Right cardiac atrium (tissue), 5 donors: ENCODE results near the gene STIL. TPM values are rescaled to one million over a fixed set of nuclear protein-coding genes. Genes with fewer than 3 reads are reported as not detected.
"Not testable (repeated sequence)": the region's sequence is repeated elsewhere in the genome, so short reads cannot be mapped to it uniquely, and the experiment has no call there.

Experiments
- ATAC-seq, 2 donors: fragments of 200-7000 bp; cut with Tn5 transposase; one replicate each; pipeline versions ENCODE4 v1.8.0 to v1.9.1; 2020; ENCODE audit warnings: moderate library complexity in 2 of 2, mild to moderate bottlenecking in 1 of 2
- DNase-seq, 3 donors: peaks; one replicate each; pipeline ENCODE4 v3.0.0-alpha.2; 2020
- H3K27ac ChIP-seq: one replicate; pipeline ENCODE4 v1.5.1; 2013; ENCODE audit warnings: mild to moderate bottlenecking, low read length, control low read depth, moderate library complexity
- H3K27me3 ChIP-seq: one replicate; pipeline ENCODE4 v1.6.1; 2013; ENCODE audit not compliant: control insufficient read depth, insufficient read depth
- H3K4me1 ChIP-seq: one replicate; pipeline ENCODE4 v1.6.1; 2013; ENCODE audit warnings: low read length; ENCODE audit not compliant: control insufficient read depth, insufficient read depth
- H3K4me3 ChIP-seq: one replicate; pipeline ENCODE4 v1.5.1; 2013; ENCODE audit warnings: low read length, control low read depth
- H3K9me3 ChIP-seq: one replicate; pipeline ENCODE4 v1.6.1; 2013; ENCODE audit warnings: low read length; ENCODE audit not compliant: control insufficient read depth
- WGBS: extraction: QIAGEN DNeasy Blood & Tissue Kit; methylation state at CpG from one replicate; pipeline ENCODE4 v1.1.7; 2013; 5-methylcytosine and 5-hydroxymethylcytosine counted together
- intact Hi-C, 4 donors: fragments of 100-400 bp; cut with DNase I; formaldehyde crosslinking; loops; one replicate each; pipeline versions ENCODE4 v1.11.0 to v1.14.0; 2022 to 2023
- polyA plus RNA-seq: library from polyadenylated mRNA; stranded (reverse); fragments of 200-250 nt; gene quantifications from one replicate; pipeline ENCODE4 v1.2.3, GENCODE V29; 2013
- total RNA-seq, 4 donors: library from RNA; stranded (reverse); fragmentation: NEBNext Ultra II Directional; extraction: Animal tissue kit (Norgen Biotek cat#: 25700); gene quantifications; one replicate each; pipeline ENCODE4 v1.2.1, GENCODE V29; 2021
- donor health status: healthy with polysubstance abuse.
- donor health status: DM: no; HTN: yes; CAD: no.
- donor health status: DM: no; HTN: no; CAD: no.
- donor health status: DM: no; HTN: yes; CAD: no; lungs with severe emphysema.
- donor health status: DM: yes; HTN: yes; CAD: no.

Gene STIL
- total and polyA plus RNA-seq, 5 donors: 0.27 to 0.94 (median 0.88) TPM

DNA sequence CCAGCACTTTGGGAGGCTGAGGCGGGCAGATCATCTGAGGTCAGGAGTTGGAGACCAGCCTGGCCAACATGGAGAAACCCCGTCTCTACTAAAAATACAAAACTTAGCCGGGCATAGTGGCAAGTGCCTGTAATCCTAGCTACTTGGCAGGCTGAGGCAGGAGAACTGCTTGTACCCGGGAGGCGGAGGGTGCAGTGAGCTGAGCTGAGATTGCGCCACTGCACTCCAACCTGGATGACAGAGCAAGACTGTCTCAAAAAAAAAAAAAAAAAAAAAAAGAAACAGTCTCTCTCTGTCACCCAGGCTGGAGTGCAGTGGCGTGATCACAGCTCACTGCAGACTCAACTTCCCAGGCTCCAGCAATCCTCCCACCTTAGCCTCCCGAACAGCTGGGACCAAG lies 48.4 kb downstream of the STIL start:
- not testable (repeated sequence) for H3K27ac ChIP-seq, H3K4me1 ChIP-seq, ATAC-seq, DNase-seq, H3K27me3 ChIP-seq, H3K4me3 ChIP-seq, H3K9me3 ChIP-seq
- 95% methylated on average over 8 of the region's 8 CpGs for WGBS
- intact Hi-C loops: loop anchor here in 1 of 4 donors (10.0 kb wide), 1 partner anchor 81 kb away; no protein-coding TSS in a partner anchor

DNA sequence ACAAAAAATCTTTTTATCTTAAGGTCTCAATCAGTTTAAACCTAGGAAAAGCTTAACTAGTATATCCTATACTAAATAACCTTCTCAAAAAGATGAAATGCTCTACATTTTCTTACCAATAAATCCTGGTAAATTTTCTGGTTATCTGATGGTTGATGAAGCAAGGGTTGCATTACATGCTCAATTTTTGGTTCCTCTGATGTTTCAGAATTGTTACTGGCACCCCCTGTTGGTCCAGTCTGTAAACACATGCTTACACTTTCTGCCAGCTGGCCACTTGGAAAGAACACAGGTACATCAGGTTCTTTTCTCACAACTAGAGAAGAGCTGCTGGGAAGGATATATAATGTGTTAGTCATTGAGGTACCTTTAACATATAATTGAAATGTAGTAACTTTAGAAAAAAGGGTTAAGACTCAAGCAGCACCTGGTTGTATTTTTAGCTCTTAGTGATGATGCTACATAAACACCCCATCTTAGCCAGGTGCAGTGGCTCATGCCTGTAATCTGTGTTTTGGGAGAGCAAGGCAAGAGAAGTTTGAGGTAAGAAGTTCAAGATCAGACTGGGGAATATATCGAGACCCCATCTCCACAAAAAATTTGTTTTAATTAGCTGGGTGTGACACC lies 51.0 kb downstream of the STIL start:
- Histone ChIP-seq H3K4me3 (no peak overlapping the region), H3K4me1 (no peaks in the 10 kb centered on the region), H3K27me3 (no peaks in the 10 kb centered on the region), H3K27ac (no peak overlapping the region), H3K9me3 (no peaks in the 10 kb centered on the region)
- intact Hi-C loops: loop anchor here in 2 of 4 donors (2.0 to 10.0 kb wide), 2 partner anchors 70 to 78 kb away; no protein-coding TSS in a partner anchor
- 96% methylated on average over 1 of the region's 1 CpG for WGBS
- ATAC-seq (peak in 1 of 2 donors; percentile 53), DNase-seq (peak in 1 of 3 donors; percentile 20)

DNA sequence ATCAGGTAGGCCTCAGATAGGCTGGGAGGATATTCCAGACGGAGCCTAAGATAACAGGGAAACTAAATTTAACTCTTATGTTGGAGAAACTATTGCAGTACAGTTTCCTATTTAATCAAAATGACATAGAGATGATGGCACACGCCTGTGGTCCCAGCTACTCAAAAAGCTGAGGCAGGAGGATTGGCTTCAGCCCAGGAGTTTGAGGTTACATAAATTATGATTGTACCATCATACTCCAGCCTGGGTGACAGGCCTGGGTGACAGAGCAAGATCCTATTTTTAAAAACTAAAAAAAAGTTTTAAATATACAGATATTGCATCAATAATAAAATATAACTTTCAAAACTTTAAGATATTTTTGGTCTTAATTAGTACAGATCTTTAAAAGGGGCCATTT lies 56.7 kb downstream of the STIL start:
- no peak for DNase-seq
- WGBS: 57% methylated on average over 2 of the region's 2 CpGs
- Histone ChIP-seq H3K4me1 (no peaks in the 10 kb centered on the region), H3K27ac (no peak overlapping the region), H3K27me3 (no peaks in the 10 kb centered on the region), H3K4me3 (no peak overlapping the region), H3K9me3 (no peaks in the 10 kb centered on the region)
- intact Hi-C loops: no loop called here
- no peak for ATAC-seq

DNA sequence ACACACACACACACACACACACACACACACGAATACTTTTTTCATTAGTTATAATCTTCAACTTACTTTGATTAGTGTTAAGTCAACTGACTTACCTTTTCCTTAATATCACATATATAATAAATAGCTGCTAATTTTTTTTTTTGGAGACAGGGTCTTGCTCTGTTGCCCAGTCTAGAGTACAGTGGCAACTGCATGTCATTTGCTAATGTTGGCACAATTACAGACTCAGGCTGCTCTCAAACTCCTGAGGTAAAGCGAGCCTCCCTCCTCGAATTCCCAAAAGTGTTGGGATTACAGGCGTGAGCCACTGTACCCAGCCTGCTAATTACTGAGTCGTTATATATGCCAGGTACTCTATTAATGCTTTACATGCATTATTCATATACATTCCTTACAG lies 61.2 kb downstream of the STIL start:
- DNase-seq (no peak), ATAC-seq (no peak)
- Histone ChIP-seq H3K4me3 (no peak overlapping the region), H3K27me3 (no peaks in the 10 kb centered on the region), H3K4me1 (no peaks in the 10 kb centered on the region), H3K27ac (no peak overlapping the region), H3K9me3 (no peaks in the 10 kb centered on the region)
- intact Hi-C loops: no loop called here
- WGBS: 95% methylated on average over 5 of the region's 5 CpGs

DNA sequence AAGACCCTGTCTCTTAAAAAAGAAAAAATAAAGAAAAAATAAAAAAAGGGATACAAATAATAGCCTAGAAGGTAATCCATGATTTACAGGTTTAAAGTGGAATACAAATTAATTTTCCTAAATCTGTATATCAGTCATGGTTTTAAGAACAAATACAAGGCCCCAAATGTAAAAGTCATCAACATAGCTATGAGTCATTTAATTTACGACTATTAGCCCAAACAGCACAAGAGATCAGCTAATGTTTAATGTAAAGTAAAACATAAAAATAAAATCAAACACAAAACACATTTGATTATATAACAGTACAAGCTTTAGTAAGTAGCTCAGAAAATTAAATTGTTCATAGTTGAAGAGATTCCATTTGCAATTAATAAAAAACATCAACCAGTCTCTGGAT lies 61.6 kb downstream of the STIL start:
- Histone ChIP-seq H3K4me1 (no peaks in the 10 kb centered on the region), H3K27ac (no peak overlapping the region), H3K4me3 (no peak overlapping the region), H3K27me3 (no peaks in the 10 kb centered on the region), H3K9me3 (no peaks in the 10 kb centered on the region)
- ATAC-seq (no peak), DNase-seq (no peak)
- intact Hi-C loops: no loop called here
- WGBS: 98% methylated on average over 1 of the region's 1 CpG

DNA sequence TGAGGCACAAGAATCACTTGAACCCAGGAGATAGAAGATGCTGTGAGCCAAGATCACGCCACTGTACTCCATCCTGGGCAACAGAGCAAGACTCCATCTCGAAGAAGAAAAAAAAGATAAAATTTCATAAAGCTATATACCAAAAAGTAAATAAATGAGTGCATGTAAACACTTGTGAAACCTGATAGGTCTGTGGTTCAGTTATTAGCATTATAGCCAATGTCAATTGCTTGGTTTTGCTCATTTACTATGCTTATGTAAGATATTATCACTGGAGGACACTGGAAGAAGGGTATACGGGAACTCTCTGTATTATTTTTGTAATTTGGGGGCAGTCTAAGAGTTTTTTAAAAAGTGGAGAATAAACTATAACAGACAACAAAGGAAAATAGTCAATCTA lies 64.2 kb downstream of the STIL start:
- Histone ChIP-seq H3K27me3 (no peaks in the 10 kb centered on the region), H3K4me3 (no peak overlapping the region), H3K9me3 (no peaks in the 10 kb centered on the region), H3K4me1 (no peaks in the 10 kb centered on the region), H3K27ac (no peak overlapping the region)
- ATAC-seq (no peak), DNase-seq (no peak)
- intact Hi-C loops: no loop called here
- 91% methylated on average over 3 of the region's 3 CpGs for WGBS

DNA sequence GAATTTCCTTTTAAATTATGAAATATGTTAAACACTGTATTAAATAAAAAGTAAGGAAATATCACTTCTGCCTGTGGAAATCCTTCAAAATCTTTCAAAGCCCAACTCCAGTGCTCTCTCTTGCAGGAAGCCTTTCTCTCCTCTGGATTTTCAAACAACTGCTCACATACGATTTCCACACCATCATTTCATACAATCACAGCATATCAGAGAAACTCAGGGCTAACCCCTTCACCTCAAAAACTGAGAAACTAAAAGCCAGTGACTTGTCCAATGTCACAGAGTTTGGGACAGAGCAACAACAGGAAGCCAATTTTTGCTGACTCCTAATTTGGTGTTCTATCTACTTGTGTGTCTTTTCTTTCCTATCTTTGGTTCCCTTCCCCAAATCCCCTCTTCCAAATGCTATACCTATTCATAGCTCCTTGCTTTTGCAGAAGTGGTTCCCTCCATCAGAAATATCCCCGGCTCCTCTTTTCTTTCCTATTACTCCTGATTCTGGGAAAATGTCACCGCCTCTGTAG lies 69.5 kb downstream of the STIL start:
- DNase-seq (no peak), ATAC-seq (no peak)
- Histone ChIP-seq H3K9me3 (no peaks in the 10 kb centered on the region), H3K4me3 (no peak overlapping the region), H3K27me3 (no peaks in the 10 kb centered on the region), H3K27ac (no peak overlapping the region), H3K4me1 (no peaks in the 10 kb centered on the region)
- WGBS: 50% methylated on average over 3 of the region's 3 CpGs
- intact Hi-C loops: no loop called here

DNA sequence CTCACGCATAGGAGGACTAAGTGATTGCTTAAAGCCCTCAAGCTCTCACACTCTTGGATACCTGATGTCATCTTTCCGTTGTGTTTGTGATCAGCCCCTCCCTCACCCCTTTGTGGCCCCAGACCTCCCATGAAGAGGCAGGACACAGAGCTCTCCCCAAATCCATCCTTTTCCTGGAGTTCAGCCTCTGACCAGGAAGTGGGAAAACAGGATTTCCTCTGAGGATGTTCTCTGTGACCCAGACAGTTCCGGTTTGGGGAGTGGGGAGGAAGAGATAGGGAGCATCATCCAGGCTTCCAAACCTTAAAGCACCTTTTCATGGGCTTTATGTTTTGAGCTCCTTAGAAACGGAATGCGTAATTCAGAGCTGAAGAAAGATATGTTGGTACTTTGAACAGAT lies 70.0 kb downstream of the STIL start:
- Histone ChIP-seq H3K4me3 (no peak overlapping the region), H3K27ac (no peak overlapping the region), H3K9me3 (no peaks in the 10 kb centered on the region), H3K27me3 (no peaks in the 10 kb centered on the region), H3K4me1 (no peaks in the 10 kb centered on the region)
- ATAC-seq (no peak), DNase-seq (no peak)
- intact Hi-C loops: no loop called here
- 49% methylated on average over 5 of the region's 5 CpGs for WGBS

DNA sequence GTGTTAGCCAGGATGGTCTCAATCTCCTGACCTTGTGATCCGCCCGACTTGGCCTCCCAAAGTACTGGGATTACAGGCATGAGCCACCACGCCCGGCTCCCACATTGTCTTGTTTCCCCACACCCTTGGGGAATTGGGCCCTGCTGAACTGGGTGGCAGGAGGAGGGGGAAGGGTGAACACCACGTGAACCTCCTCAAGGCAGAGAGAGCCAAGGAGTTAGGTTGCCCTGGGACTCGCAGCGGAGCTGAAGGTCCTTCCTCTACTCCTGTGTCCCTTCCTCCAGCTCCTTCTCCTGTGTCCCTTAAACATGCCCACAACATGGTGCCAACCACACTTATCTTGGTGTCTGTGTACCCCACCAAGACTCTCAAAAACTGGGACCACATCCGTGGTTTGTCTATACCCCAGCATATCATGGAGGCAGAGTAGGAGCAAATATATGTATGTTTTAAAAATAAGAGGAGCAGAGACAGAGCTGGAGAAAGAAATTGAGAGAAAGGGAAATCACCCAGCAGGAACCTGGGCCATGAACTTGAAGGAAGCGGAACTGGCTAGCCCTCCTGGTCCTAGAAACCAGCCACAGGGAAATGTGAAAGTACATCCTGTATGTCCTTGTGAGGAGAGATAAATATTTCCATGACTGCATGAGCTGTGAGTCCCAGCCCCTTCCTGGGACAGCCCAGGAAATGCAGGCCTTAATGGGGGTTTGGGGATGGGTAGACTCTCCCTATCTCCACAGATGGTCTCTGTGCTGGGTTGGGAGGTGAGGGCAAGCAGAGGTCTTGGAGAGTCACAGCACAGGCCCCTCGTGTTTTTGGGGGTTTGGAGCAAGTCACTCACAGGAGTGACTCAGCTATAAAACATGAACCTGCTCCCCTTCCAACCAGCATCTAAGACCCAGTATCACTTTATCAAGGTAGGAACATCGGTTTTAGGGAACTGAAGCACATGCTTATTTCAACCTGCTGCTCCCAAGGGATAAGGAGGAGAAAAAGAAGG lies 72.5 kb downstream of the STIL start:
- H3K27ac ChIP-seq: peak overlapping the region; percentile 78
- ATAC-seq (peak; percentile 68 to 96), DNase-seq (no peak)
- WGBS: 63% methylated on average over 11 of the region's 11 CpGs
- intact Hi-C loops: no loop called here
- H3K4me3 ChIP-seq: no peak overlapping the region
- H3K27me3 ChIP-seq: no peaks in the 10 kb centered on the region
- no peaks in the 10 kb centered on the region for H3K9me3 ChIP-seq
- no peaks in the 10 kb centered on the region for H3K4me1 ChIP-seq

DNA sequence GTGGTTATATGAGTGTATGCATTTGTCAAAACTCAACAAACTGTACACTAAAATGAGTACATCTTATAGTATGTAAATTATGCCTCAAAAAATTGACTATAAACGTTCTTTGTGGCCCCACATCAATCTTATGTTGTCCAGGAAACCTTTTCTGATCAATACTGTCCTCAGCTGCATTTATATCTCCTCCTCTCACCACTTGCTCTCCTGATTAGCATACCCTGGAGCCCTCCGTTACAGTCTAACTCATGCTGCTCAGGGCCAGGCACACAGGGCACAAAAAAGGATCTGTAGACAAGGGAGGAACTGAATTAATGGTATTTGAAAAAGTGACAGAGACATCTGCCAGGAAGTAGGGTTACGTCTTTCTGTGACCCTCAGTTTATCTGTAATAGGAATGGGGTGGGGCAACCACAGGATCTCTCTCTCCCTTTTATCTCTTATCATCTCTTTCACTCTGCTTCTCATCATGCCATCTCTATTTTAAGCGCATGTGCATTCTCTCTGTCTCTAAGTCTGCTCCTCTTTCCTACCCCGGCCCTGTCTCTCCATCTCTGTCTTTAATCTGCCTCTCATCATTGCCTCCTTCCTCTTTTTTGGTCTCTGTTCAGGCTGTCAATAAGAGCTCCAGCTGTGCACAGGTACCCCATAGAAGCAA lies 74.9 kb downstream of the STIL start:
- intact Hi-C loops: no loop called here
- DNase-seq: no peak
- 57% methylated on average over 5 of the region's 5 CpGs for WGBS
- H3K9me3 ChIP-seq: no peaks in the 10 kb centered on the region
- no peak for ATAC-seq
- H3K4me3 ChIP-seq: no peak overlapping the region
- H3K27ac ChIP-seq: no peak overlapping the region
- no peaks in the 10 kb centered on the region for H3K4me1 ChIP-seq
- H3K27me3 ChIP-seq: no peaks in the 10 kb centered on the region

DNA sequence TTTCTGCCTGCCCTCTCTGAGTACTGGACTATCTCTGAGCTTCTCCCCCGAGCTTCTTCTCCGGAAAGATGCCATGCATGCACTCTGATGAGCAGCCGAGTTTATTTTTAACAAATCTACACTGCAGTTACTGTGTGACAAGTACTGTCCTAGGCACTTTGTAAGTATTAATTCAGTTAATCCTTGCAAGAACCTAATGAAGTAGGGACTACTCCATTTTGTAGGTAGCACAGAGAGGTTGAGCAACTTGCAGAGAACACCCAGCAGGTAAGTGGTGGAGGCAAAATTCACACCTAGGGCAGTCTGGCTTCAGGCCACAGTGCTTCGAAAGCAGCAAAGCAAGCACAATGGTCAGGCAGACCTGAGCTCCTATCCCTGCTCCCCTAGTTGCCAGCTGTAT lies 78.1 kb downstream of the STIL start:
- H3K4me3 ChIP-seq: no peak overlapping the region
- ATAC-seq (no peak), DNase-seq (no peak)
- H3K27me3 ChIP-seq: no peaks in the 10 kb centered on the region
- WGBS: 63% methylated on average over 4 of the region's 4 CpGs
- no peaks in the 10 kb centered on the region for H3K4me1 ChIP-seq
- peak overlapping the region; percentile 14 for H3K27ac ChIP-seq
- no peaks in the 10 kb centered on the region for H3K9me3 ChIP-seq
- intact Hi-C loops: no loop called here
